ENCODE measurements around the gene FOLR3.

Gene FOLR3

DNA sequence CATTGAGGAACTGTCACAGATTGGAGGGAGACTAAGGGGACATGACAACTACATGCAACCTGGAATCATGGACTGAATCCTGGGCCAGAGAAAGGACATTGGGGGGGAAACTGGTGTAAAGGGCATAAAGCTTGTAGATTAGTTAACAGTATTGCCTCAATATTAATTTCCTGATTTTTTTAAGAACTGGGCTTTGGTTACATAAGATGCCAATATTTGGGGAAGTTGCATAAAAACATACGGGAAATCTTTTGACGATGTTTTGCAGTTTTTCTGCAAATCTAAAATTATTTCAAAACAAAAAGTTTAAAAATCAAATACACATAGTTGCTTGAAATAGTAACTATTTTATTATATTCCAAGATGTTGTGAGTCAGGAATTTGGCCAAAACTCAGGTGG, 2.9 kb upstream of the FOLR3 start:
- ChIA-PET CTCF (interaction anchor here (1.9 kb wide), 1 partner anchor 12 kb away, joined by 10 read pairs; no protein-coding TSS in a partner anchor), POLR2A (no interaction called here)
- Histone ChIP-seq H3K9me3 (ENCODE audit: control insufficient read depth, insufficient read depth, low read depth, low read length) (no peaks in the 10 kb centered on the region), H3K4me3 (ENCODE audit: low read depth, low read length) (no peak overlapping the region), H3K36me3 (ENCODE audit: control insufficient read depth in 2 of 2, insufficient read depth in 1 of 2, low read length in 2 of 2) (no peaks in the 10 kb centered on the region), H3K27ac (ENCODE audit: extremely low read depth, low read depth, low read length) (no peak overlapping the region), H3K4me1 (ENCODE audit: control insufficient read depth, insufficient read depth, low read length) (no peaks in the 10 kb centered on the region)
- TF ChIP-seq, protein P1, sequence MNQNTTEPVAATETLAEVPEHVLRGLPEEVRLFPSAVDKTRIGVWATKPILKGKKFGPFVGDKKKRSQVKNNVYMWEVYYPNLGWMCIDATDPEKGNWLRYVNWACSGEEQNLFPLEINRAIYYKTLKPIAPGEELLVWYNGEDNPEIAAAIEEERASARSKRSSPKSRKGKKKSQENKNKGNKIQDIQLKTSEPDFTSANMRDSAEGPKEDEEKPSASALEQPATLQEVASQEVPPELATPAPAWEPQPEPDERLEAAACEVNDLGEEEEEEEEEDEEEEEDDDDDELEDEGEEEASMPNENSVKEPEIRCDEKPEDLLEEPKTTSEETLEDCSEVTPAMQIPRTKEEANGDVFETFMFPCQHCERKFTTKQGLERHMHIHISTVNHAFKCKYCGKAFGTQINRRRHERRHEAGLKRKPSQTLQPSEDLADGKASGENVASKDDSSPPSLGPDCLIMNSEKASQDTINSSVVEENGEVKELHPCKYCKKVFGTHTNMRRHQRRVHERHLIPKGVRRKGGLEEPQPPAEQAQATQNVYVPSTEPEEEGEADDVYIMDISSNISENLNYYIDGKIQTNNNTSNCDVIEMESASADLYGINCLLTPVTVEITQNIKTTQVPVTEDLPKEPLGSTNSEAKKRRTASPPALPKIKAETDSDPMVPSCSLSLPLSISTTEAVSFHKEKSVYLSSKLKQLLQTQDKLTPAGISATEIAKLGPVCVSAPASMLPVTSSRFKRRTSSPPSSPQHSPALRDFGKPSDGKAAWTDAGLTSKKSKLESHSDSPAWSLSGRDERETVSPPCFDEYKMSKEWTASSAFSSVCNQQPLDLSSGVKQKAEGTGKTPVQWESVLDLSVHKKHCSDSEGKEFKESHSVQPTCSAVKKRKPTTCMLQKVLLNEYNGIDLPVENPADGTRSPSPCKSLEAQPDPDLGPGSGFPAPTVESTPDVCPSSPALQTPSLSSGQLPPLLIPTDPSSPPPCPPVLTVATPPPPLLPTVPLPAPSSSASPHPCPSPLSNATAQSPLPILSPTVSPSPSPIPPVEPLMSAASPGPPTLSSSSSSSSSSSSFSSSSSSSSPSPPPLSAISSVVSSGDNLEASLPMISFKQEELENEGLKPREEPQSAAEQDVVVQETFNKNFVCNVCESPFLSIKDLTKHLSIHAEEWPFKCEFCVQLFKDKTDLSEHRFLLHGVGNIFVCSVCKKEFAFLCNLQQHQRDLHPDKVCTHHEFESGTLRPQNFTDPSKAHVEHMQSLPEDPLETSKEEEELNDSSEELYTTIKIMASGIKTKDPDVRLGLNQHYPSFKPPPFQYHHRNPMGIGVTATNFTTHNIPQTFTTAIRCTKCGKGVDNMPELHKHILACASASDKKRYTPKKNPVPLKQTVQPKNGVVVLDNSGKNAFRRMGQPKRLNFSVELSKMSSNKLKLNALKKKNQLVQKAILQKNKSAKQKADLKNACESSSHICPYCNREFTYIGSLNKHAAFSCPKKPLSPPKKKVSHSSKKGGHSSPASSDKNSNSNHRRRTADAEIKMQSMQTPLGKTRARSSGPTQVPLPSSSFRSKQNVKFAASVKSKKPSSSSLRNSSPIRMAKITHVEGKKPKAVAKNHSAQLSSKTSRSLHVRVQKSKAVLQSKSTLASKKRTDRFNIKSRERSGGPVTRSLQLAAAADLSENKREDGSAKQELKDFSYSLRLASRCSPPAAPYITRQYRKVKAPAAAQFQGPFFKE (tag by site-specific recombination; IDR thresholded peaks at IDR 0.05; ENCODE audit: borderline replicate concordance) = no peak
- no peak for TF ChIP-seq ZNF37A (tag by site-specific recombination; IDR thresholded peaks at IDR 0.05)
- no peak for TF ChIP-seq IKZF3 (tag by site-specific recombination; IDR thresholded peaks at IDR 0.05)
- TF ChIP-seq, protein P2, sequence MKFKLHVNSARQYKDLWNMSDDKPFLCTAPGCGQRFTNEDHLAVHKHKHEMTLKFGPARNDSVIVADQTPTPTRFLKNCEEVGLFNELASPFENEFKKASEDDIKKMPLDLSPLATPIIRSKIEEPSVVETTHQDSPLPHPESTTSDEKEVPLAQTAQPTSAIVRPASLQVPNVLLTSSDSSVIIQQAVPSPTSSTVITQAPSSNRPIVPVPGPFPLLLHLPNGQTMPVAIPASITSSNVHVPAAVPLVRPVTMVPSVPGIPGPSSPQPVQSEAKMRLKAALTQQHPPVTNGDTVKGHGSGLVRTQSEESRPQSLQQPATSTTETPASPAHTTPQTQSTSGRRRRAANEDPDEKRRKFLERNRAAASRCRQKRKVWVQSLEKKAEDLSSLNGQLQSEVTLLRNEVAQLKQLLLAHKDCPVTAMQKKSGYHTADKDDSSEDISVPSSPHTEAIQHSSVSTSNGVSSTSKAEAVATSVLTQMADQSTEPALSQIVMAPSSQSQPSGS (tag by site-specific recombination; IDR thresholded peaks at IDR 0.05; ENCODE audit: low read depth) = no peak
- TF ChIP-seq GLIS2 (tag by site-specific recombination; IDR thresholded peaks at IDR 0.05) = no peak
- no peak for TF ChIP-seq ZNF248 (tag by site-specific recombination; IDR thresholded peaks at IDR 0.05)
- TF ChIP-seq, protein P3, sequence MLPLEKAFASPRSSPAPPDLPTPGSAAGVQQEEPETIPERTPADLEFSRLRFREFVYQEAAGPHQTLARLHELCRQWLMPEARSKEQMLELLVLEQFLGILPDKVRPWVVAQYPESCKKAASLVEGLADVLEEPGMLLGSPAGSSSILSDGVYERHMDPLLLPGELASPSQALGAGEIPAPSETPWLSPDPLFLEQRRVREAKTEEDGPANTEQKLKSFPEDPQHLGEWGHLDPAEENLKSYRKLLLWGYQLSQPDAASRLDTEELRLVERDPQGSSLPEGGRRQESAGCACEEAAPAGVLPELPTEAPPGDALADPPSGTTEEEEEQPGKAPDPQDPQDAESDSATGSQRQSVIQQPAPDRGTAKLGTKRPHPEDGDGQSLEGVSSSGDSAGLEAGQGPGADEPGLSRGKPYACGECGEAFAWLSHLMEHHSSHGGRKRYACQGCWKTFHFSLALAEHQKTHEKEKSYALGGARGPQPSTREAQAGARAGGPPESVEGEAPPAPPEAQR (tag by site-specific recombination; IDR thresholded peaks at IDR 0.05) = no peak

DNA sequence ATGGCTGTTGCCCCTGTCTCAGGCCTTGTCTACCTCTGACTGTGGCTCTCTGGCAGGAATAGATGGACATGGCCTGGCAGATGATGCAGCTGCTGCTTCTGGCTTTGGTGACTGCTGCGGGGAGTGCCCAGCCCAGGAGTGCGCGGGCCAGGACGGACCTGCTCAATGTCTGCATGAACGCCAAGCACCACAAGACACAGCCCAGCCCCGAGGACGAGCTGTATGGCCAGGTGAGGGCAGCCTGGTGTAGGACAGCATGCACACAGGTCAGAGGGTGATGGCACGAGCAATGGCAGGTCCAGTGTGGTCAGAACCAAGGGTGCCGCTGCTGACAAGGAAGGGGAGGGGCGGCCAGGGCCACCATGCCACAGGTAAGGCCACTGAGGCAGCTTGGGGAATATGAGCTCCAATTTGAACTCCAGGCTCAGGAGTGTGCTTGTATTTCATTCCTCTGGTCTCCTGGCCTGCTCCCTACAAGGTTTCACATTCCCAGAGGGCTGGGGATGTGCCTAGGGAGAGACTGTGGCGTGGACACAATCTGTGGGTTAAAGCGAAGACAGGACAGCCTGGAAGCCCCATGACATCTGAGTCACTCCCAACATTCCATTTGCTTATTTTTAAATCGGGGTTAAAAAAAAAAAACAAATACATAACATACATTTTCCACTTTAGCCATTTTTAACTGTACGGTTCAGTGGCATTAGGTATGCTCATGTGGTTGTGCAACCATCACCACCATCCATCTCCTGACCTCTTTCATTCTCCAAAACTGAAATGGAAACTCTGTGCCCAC, 562 bp downstream of the FOLR3 start:
- Histone ChIP-seq H3K27ac (ENCODE audit: extremely low read depth, low read depth, low read length) (no peak overlapping the region), H3K4me1 (ENCODE audit: control insufficient read depth, insufficient read depth, low read length) (no peaks in the 10 kb centered on the region), H3K9me3 (ENCODE audit: control insufficient read depth, insufficient read depth, low read depth, low read length) (no peaks in the 10 kb centered on the region), H3K36me3 (ENCODE audit: control insufficient read depth in 2 of 2, insufficient read depth in 1 of 2, low read length in 2 of 2) (no peaks in the 10 kb centered on the region), H3K4me3 (ENCODE audit: low read depth, low read length) (no peak overlapping the region)
- CTCF ChIA-PET = interaction anchor here (0.7 kb wide), 1 partner anchor 45 kb away, joined by 3 read pairs; no protein-coding TSS in a partner anchor
- no peak for TF ChIP-seq ZNF155 (tag by site-specific recombination; IDR thresholded peaks at IDR 0.05)
- TF ChIP-seq ZNF585B (tag by site-specific recombination; IDR thresholded peaks at IDR 0.05) = no peak
- POLR2A ChIA-PET = no interaction called here

DNA sequence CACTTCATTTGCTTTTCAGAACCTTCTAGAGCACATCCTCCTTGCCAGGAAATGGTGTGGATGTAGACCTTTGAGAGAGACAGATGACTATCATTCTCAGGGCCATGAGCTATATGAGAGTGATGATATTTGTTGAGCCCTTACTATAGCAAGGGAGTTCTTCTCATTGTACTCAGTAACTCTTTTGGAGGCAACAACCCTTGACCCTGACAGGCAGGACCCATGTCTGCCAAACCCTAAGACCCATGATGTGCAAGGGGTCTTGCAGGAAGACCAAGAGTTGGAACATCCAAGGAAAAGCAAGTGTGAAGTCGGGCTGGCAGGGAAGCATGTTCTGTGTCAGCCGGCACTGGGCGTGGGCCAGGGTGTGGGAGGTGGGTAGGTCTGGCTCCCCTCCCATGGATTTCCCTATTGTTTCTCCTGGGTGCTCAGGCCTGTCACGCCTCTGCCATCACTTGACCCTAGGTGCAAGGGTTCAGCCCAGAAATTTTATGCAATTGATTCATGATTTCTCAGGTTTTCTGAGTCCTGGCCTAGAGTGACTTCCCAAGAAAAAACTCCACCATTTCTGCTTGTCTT, 1.2 kb downstream of the FOLR3 start:
- POLR2A ChIA-PET = no interaction called here

More for the DNA sequence above, 1.2 kb downstream of the FOLR3 start:
- Histone ChIP-seq H3K4me1 (ENCODE audit: control insufficient read depth, insufficient read depth, low read length) (no peaks in the 10 kb centered on the region), H3K36me3 (ENCODE audit: control insufficient read depth in 2 of 2, insufficient read depth in 1 of 2, low read length in 2 of 2) (no peaks in the 10 kb centered on the region), H3K27ac (ENCODE audit: extremely low read depth, low read depth, low read length) (no peak overlapping the region), H3K4me3 (ENCODE audit: low read depth, low read length) (no peak overlapping the region), H3K9me3 (ENCODE audit: control insufficient read depth, insufficient read depth, low read depth, low read length) (no peaks in the 10 kb centered on the region)
- no peak for TF ChIP-seq HOXA7 (CRISPR knock-in tag; IDR thresholded peaks at IDR 0.05; ENCODE audit: borderline replicate concordance)
- TF ChIP-seq ZFP41 (tag by site-specific recombination; IDR thresholded peaks at IDR 0.05; ENCODE audit: borderline replicate concordance) = no peak
- TF ChIP-seq SALL2 (tag by site-specific recombination; IDR thresholded peaks at IDR 0.05; ENCODE audit: borderline replicate concordance) = no peak
- 0 out of 2 replicates have a peak, but pooled peaks have one; percentile 15 for TF ChIP-seq ZFHX2 (tag by site-specific recombination; conservative IDR thresholded peaks at IDR 0.05)
- TF ChIP-seq, protein P2 (tag by site-specific recombination; IDR thresholded peaks at IDR 0.05; ENCODE audit: low read depth) = no peak
- TF ChIP-seq ZNF223 (tag by site-specific recombination; IDR thresholded peaks at IDR 0.05) = no peak
- CTCF ChIA-PET = interaction anchor here (0.7 kb wide), 2 partner anchors 11 to 46 kb away, joined by 3 read pairs; no protein-coding TSS in a partner anchor

Measured in HEK293 (cell line).